Stimulated activated CD8-positive, alpha-beta memory T cell treated with anti-CD3 and anti-CD28 coated beads, Interleukin-12 subunit alpha, Interleukin-12 subunit beta, amount 100 ng/mL, for 1 hour (primary cell): ENCODE results near the gene LRRC66.

Experiments
- DNase-seq: peaks from one replicate; pipeline ENCODE4 v3.0.0-alpha.2; 2020; ENCODE audit warnings: low read depth

The LRRC66 gene, protein sequence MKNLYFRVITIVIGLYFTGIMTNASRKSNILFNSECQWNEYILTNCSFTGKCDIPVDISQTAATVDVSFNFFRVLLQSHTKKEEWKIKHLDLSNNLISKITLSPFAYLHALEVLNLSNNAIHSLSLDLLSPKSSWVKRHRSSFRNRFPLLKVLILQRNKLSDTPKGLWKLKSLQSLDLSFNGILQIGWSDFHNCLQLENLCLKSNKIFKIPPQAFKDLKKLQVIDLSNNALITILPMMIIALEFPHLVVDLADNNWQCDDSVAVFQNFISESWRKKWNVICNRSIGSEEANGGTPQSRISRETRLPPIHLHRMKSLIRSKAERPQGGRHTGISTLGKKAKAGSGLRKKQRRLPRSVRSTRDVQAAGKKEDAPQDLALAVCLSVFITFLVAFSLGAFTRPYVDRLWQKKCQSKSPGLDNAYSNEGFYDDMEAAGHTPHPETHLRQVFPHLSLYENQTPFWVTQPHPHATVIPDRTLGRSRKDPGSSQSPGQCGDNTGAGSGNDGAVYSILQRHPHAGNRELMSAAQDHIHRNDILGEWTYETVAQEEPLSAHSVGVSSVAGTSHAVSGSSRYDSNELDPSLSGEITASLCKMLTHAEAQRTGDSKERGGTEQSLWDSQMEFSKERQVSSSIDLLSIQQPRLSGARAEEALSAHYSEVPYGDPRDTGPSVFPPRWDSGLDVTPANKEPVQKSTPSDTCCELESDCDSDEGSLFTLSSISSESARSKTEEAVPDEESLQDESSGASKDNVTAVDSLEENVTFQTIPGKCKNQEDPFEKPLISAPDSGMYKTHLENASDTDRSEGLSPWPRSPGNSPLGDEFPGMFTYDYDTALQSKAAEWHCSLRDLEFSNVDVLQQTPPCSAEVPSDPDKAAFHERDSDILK

DNA sequence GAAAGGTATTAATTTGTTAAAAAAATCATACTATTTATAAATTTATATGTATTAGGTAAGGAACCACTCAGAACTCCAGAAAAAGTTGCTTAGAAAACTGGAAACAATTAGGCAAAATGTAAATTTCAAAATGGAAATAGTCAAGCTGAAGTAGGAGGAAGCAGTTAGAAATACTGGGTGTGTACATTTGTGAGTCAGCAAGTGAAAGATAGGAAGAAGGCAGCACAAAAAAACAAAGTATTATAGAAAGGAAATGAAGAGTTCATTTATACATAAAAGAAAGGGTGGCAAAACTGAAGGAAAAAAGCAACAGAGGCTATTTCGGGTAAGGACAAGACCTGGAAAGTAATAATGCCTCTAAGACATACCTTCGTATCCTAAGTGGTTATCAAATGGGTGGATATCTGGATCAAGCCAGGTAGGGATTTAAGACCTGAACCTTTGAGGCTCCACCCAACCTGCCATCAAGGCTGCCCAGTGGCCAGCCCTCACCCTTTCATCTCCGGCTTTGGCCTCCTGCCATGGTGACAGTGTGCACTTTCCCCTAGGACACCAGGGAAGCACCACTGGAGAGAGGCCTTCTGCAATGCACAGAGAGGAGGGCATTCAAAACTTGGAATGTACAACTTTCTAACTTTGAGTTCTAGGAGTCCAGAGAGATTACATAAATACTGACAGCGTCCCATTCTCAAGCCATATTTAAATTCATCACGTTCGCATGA, at the start of gene LRRC66:
Gene LRRC66 (minus strand): TSS at position 428 of the 722 bp plus-strand sequence. CDS start 2,750 bp downstream, outside the sequence.
- DNase-seq = no peak

DNA sequence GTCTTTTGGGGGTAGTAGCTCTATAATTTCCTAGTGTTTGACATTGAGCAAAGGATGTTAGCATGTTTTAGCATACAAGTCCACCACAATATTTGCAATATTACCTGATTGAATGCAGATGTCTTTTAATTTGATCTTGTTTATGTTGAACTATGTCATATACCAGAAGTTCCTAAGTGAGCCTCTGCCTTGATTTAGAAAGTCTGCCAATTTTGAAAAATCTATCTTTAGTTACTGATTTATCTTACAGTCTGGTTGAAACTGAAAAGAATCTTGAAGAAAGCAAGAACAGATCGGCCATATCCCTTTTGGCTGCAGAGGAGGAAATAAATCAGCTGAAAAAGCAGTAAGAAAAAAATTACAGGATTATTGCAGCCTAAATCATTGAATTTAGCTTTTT, 49.4 kb upstream of the LRRC66 start:
- no peak for DNase-seq

DNA sequence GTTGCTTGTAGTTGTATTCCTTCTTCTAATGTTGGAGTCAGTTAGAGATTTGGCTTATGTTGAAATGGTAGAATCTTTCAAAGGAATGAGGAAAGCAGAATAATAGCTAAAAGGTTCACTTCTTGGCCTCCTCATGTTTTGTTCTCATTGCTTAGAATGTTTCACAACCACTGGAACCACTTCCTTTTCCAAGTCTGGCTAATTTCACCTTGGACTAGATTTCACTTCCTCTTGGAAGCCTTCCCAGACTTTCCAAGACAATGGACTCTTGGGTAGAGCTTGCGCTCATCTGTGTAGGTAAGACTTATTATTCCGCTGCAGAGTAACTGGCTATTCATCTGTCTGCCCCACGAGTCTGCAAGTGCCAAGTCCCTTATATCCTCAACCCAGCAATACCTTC, 39.2 kb upstream of the LRRC66 start:
- no peak for DNase-seq

DNA sequence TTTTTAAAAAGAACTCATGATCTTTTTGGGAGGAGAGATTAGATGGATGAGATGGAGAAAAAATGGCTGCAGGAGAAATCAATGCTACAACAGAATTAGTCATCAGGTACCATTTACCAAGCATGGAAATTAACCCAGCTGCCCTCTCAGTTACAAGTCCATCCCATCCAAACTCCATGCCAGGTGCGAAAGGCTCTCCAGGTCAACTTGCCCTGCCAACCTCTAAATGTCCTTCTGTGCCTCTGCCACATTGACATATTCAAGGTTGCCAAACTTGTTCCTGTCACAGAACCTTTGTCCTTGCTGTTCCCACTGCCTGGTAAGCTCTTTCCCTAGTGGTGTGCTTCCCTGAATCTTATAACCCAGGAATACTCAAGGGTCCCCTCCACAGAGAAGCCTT, 38.1 kb upstream of the LRRC66 start:
- no peak for DNase-seq

DNA sequence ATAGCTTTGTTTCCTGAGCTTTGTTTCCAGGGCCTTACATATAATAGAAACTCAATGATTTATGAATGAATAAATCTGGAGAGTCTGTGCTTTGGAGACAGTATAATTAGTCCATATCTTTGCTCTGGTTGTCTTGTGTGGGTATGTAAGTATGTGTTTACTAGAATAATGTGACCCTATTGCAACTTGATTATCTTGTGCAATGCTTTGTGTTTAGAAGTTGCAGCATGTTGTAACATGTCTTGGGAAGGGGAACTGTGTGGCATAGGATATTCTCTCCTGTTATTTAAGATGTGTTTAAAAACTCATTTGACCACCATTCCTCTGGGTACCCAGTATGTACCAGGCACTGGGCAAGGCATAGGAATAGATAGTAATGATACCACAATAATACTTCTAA, 37.0 kb upstream of the LRRC66 start:
- no peak for DNase-seq

DNA sequence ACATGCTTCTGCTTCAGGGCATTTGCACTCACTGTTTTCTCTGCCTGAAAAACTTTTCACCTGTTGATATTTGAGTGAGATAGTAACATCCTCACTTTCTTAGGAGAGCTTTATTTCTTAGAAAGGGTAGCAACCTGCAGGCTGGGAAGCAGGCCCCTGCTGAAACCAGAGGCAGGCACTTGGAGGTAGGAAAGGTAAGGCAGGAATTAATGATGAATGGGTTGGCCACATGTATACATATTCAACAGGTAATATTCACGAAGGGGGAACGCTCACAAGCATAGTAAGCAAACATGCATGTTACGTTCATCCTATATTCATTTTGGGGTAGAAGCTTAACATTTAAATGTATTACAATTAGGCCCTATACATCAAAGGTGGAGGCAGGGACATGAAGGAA, 34.1 kb upstream of the LRRC66 start:
- no peak for DNase-seq

DNA sequence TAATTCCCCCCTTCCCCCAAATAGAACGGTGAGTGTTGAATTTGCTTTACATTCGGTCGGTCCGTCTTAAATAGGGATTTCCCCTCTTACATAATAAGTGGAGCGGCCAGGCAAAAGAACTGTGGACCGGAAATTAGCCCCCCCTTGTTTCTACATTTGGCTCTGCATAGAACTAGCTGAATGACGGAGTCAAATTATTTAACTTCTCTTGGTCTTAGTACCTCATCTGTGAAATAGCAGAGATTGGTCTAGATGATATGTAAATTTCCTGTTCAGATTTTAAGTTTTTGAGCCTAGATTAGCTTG, 32.3 kb upstream of the LRRC66 start:
- no peak for DNase-seq

DNA sequence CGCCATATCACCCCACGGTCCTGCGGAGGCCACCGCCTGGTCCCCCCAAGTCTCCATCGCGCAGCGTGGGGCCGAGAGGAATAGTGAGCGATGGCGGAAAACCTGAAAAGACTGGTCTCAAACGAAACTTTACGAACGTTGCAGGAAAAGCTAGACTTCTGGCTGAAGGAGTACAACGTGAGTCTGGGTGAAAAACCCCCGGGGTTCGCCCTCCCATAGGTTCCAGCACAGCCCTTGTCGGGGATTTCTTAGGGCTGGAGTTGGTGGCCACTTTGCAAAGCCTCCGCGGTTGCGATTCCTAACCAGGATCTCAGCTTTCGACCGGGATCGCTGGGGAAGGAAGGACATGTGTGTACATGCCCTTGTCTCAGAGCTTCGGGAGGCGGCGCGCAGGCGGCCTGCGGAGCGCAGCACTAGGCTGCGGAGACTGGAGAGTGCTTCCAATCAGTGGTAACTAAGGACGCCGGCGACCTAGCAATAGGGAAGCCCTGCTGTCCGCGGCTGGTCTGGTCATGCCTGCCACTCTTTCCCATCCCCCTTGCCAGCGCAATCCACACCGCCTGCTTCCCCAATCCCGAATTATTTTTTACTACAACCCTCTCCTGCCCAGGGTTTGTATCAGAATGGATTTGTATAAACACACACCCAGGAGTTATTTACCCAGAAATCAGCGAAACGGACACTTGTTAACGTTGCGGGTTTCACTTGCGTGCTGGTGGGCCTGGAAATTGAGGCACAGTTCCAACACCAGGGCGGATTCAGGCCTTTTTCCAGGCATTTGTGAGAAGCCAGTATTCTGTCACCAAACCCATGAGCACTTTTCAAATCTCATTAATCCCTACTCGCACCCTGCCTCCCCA, 31.7 kb upstream of the LRRC66 start:
- no peak for DNase-seq

DNA sequence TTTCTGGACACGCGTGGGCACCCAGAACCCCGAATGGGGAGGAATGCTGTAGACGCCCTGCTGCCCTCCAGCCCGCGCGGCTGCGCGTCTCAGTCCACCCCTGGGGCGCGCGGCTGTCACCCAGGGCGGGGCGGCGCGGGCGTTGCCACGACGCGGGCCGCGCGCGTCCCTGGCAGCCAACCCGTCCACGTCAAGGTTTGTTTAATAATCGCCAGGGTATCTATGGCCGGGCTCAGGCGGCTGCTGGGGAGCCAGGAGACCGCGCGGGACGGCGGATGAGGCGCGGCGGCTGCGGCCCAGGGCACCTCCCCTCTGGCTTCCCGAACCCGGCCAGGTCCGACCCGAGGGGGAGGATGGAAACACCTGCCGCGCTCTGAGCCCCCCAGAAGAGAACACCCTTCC, 31.1 kb upstream of the LRRC66 start, which contains the start of gene SPATA18:
Gene SPATA18 (plus strand): TSS at position 92 of the 402 bp plus-strand sequence. CDS start 401 bp downstream, outside the sequence.
- no peak for DNase-seq

DNA sequence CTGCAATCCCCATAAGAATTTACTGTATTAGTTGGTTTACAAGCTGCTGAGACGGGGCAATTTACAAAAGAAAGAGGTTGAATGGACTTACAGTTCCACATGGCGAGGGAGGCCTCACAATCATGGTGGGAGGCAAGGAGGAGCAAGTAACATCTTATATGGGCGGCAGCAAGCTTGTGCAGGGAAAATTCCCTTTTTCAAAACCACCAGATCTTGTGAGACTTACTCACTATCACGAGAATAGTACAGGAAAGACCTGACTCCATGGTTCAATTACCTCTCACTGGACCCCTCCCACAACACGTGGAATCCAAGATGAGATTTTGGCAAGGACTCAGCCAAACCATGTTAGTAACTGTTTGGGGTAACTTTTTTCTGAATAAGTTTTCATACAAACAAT, 29.1 kb upstream of the LRRC66 start:
- no peak for DNase-seq

DNA sequence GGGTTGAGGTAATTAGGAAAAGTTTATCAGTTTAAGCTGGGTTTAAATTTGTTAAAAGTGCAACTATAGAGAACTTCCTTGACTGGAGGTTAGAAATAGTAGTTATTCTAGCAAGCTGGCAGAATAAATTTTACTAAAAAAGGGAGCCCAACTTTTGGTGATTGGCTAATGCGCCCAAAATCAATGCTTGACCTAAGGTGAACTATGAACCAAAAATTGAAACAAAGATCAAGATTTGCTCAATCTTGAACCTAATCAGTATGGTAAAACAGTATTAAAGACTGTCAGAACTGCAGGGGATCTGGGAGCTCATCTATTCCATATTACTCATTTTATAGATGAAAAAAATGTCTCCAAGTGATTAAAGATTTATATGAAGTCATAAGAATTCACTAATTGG, 24.9 kb upstream of the LRRC66 start:
- DNase-seq = no peak

DNA sequence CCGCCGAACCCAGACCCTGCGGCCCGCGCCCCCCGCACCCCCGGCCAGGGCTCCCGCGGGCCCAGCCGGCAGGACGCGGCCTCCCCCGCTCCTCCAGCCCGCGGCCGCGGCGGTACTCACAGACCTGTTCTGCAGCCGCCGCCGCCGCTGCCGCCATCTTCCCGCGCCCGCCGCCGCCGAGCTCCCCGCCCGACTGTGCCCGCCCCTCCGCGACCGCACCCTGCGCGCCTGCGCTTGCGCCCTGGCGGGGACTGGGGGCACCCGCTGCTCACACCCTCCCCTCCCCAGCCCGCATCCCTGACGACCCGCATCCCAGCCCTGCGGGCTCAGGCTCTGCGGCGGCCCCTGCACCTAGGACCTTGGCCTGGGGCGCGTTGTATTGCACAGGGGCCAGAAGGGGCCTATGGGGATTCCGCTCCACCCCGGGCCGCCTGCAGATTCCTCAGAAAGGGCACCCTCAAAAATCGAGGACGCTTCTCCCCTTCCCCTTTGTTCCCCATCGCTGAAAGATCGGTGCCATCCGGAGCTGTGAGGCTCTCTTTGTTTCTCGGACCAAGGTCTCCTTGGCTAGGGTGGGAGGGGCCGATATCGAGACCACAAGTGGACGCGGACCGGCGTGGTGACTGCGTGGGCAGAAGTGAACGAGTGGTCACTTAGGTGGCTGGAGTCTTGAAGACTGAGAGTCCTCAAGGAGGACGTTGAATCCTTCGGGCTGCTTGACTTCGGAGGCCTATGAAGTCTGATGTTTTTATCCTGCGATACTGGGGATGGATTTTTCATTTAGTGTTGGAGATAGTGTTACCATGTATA, 18.1 kb upstream of the LRRC66 start, which contains the start of gene SGCB:
Gene SGCB (minus strand): TSS at position 197 of the 810 bp plus-strand sequence. CDS start 40 bp downstream, at position 157.
- DNase-seq = peak; percentile 54

DNA sequence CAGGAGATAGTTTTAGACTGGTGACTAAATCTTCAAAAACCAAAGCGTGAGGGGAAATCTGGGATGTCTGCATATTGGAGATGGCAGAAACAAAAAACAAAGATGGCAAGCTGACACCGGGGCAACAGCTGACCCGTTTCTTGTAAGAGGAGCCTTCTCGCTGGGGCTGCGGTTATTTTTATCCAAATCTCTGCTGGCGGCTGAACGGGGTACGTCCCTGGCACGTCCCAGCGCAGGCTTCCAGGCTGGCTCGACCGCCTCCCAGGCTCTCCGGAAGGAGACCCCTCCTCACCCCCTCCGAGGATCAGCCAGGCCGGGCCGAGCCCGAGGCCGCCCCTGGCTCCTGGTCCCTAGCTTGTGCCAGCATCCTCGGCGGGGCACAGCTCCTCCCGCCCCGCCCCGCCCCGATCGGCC, 17.5 kb upstream of the LRRC66 start:
- DNase-seq = no peak

DNA sequence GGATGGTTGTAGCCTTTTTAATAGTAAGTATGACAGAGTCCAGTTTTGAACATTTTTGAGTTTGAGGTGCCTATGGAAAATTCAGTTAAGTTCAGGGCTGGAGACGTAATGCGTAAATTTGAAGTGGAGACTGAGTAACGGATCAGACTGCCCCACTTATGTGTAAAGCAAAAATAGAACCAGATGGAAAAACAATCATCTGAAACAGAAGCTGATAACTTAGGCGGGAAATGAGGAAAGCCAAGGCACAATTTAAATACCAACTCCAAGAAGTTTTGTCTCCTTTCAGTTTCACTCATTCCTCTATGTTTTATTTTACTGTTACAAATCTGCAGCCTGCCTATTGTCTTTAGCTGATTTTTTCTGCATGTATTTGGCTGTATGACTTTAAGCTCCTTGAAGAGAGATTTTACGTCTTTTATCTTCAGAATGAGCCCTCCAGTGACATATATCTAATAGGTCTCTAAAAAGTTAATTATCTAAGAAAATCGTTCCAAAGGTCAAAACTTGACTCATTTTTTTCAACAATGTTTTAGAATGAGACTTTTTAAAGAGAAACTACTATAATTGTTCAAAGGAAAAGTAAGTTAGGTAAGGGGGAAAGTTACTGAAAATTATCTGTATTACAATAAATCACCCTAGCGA, 16.8 kb upstream of the LRRC66 start:
- DNase-seq = no peak

DNA sequence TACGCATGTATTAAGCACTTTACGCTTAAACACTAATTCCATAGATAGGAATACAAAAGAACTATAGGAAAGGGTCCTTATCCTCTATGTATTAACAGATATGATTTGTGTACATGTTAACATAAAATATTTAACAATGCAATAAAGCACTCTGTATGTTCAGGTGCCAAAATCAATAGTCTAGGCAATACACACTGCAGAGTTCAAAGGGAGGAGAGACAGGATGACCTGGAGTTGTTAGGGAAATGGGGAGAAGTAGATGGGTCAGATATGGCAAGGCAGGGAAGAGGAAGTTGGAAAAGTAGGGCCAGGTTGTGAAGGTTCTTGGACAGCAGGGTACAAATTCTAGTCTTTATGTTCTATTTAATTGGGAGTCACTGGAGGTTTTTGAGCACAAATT, 15.0 kb upstream of the LRRC66 start:
- no peak for DNase-seq

DNA sequence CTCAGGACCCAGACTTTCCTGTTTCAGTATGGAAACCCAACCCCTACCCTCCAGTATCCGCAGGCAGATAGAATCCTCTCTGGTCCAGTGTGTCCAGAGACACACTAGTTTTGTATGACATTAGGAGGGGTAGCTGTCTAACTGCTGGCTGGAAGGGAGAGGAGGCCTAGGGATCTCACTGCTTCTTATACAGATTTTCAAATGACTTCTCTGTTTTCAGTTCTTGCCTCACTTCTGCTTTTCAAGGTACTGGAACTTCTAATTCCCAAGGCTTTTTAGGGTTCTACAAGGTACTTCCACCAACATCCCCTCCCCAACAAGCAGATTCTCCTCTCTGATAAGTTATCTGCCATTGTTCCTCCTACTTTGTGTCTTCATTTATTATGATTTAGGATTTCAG, 11.8 kb upstream of the LRRC66 start:
- no peak for DNase-seq

DNA sequence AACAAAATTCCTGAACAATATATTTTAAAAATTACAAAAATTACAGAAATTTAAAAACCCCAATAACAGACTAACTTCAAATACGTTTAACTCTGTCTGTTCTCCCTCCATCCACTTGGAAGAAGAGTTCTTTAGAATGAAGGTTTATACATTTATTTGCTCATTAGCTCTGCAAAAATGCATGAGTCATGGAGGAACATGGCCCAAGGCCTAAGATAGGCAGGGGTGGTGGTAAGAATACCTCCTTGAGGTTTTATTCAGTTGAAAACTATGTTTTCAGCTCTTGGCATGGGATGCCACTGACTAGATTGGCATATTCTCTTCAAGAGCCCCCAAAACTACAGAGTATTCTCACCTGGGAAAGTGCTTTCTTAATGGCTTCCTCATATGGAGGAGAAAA, 8.8 kb upstream of the LRRC66 start:
- no peak for DNase-seq

DNA sequence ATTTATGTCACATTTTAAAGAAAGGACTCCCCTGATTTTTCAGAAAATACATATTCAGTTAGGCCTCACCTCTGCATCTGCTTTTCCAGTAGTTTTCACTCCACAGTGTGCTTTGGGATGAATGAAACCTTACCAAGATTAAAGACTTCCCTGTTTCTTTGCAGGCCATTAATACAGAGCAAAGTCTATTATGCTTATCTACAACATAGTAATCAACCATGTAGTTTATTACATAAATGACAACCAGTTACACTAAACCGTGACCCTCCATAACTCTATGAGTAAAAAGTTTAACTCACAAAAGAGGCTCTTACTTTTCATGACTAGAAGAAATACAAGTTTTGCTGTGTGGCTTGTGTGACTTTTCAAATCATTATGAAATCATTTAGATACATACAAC, 2.3 kb downstream of the LRRC66 start:
- no peak for DNase-seq

DNA sequence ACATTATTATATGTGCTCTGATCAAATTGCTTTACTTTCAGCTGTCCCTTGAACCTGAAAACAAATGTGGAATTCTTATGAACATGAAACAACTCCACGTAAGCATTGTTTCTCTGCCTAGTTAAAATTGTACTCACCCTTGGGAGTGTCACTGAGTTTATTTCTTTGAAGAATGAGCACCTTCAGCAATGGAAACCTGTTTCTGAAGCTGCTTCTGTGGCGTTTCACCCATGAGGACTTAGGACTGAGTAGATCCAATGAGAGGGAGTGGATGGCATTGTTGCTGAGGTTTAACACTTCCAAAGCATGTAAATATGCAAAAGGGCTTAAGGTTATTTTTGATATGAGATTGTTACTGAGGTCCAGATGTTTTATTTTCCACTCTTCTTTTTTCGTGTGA, 3.2 kb downstream of the LRRC66 start:
- DNase-seq = no peak

DNA sequence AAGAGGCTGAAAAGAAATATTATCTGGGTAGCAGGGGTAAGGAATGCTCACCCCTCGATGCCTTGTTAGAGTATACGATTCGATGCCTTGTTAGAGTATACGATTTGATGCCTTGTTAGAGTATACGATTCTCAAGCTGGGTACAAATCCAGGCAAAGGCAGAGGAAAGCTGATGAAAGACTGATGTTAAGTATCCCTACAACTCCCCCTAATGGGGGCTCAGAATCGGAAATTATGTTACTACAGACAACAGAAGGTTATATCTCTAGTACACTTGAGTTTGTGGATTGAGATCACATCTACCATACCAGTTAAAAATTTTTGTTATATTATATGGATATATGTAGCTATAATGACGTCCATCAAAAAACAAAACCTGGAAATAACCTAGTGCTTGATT, 4.8 kb downstream of the LRRC66 start:
- no peak for DNase-seq
